Nephron progenitor cell (in vitro differentiated cells): ENCODE results near the gene HSPG2.

ENCODE experiments used
- DNase-seq: peaks from one replicate; pipeline ENCODE4 v3.0.0; 2021
- H3K27ac Mint-ChIP-seq: 2 replicates; pipeline ENCODE4 v1.8.0; 2021; ENCODE audit warnings: mild to moderate bottlenecking, moderate library complexity, mixed read lengths
- H3K27me3 Mint-ChIP-seq: 2 replicates; pipeline ENCODE4 v1.8.0; 2021; ENCODE audit warnings: mild to moderate bottlenecking, low read depth, mixed read lengths; ENCODE audit not compliant: poor library complexity
- H3K36me3 Mint-ChIP-seq: 2 replicates; pipeline ENCODE4 v1.8.0; 2021; ENCODE audit warnings: low read depth, mixed read lengths
- H3K4me1 Mint-ChIP-seq: 2 replicates; pipeline ENCODE4 v1.8.0; 2021; ENCODE audit warnings: mixed read lengths
- H3K4me3 Mint-ChIP-seq: 2 replicates; pipeline ENCODE4 v1.8.0; 2021; ENCODE audit warnings: mild to moderate bottlenecking, moderate library complexity, mixed read lengths
- H3K9me3 Mint-ChIP-seq: 2 replicates; pipeline ENCODE4 v1.8.0; 2021; ENCODE audit warnings: mild to moderate bottlenecking, moderate library complexity, mixed read lengths
- CTCF ChIP-seq: fragments of 200-600 bp; sonication (generic); IDR thresholded peaks from 2 replicates; pipeline ENCODE4 v1.5.0; 2021; ENCODE audit warnings: antibody characterized with exemption

HSPG2 gene

GRCh38 chr1:21935891-21936365 lies 1.2 kb downstream of the HSPG2 start:
- TF ChIP-seq CTCF = no peak
- Mint-ChIP-seq H3K4me1 (peaks cover 82% of the 10 kb centered on the region), H3K27me3 (peaks cover 8% of the 10 kb centered on the region), H3K4me3 (peak overlapping the region; percentile 82), H3K9me3 (no peaks in the 10 kb centered on the region), H3K27ac (peak overlapping the region; percentile 15), H3K36me3 (no peaks in the 10 kb centered on the region)
- no peak for DNase-seq

- peak overlapping the region; percentile 15 for H3K27ac Mint-ChIP-seq
- H3K4me1 Mint-ChIP-seq = peaks cover 85% of the 10 kb centered on the region
- H3K27me3 Mint-ChIP-seq = peaks cover 8% of the 10 kb centered on the region
- TF ChIP-seq CTCF = no peak
- H3K36me3 Mint-ChIP-seq = peaks cover 1% of the 10 kb centered on the region
- no peaks in the 10 kb centered on the region for H3K9me3 Mint-ChIP-seq
- DNase-seq = no peak
- H3K4me3 Mint-ChIP-seq = peak overlapping the region; percentile 82
Measured at GRCh38 chr1:21935393-21935804, 1.7 kb downstream of the HSPG2 start.

GRCh38 chr1:21933397-21934248 lies 3.5 kb downstream of the HSPG2 start:
- no peak for TF ChIP-seq CTCF
- H3K9me3 Mint-ChIP-seq = no peaks in the 10 kb centered on the region
- peaks cover 10% of the 10 kb centered on the region for H3K36me3 Mint-ChIP-seq
- peaks cover 3% of the 10 kb centered on the region for H3K27me3 Mint-ChIP-seq
- peak overlapping the region; percentile 64 for H3K27ac Mint-ChIP-seq
- DNase-seq = no peak
- peak overlapping the region; percentile 46 for H3K4me3 Mint-ChIP-seq
- H3K4me1 Mint-ChIP-seq = peaks cover 79% of the 10 kb centered on the region

DNA sequence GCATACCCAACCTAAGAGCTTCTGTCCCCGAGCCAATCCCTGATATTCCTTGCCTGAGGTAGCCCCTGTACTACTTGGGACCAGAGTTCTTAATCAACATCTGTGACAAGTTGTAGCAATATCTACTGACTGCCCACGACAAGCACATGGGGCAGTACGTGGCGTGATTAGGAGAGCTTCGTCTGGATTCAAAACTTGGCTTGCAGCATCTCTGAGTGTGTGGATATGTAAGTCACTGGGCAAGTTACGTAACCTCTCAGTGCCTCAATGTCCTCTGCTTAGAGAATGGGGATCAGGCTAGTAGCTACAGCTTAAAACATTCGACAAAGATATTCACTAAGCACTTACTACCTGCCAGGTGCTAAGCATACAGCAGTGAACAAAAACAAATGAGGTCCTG lies 5.0 kb downstream of the HSPG2 start:
- peaks cover 80% of the 10 kb centered on the region for H3K4me1 Mint-ChIP-seq
- peak overlapping the region; percentile 90 for H3K27ac Mint-ChIP-seq
- TF ChIP-seq CTCF = no peak

DNA sequence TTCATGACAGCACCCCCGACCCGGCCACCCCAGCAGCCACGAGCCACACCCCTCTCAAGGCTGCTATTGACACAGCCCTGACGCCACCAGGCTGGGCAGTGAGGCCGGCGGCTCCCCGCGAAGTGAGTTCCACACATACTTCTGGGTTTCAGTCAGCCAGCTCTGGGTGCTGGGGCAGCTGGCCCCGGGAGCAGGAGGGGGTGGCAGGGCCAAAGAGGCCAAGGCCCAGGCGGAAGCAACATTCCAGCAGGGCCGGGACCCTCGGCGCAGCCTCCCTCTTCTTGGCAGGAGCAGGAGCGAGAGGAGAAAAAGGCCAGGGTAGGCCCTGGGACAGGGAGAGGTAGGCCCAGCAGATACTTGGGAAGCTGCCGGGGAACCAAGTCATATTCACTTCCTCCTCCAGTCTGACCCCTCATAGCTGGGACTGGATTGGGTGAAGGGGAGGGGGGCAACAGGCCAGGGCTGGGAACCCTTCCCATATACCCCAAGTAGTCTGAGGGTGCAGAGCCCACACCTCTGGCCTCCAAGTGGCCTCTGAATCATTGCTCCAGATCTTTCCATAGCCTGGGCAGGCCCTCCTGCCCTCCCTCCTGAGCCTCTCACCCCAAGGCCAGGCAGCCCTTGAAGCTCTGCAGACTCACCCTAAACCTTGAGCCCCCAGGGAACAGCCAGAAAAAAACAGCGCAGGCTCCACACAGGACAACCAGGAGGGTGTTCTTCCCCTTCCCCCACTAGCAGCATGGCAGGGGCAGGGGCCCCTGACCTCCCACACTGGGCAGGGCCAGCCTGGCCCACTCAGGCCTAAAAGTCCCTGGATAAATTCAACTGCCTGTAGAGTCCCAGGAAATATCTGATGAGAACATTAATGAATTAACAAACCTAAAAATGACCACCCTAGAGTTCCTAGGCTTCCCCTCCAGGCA lies 5.7 kb downstream of the HSPG2 start:
- Mint-ChIP-seq H3K9me3 (no peaks in the 10 kb centered on the region), H3K4me3 (peak overlapping the region; percentile 10), H3K36me3 (peaks cover 10% of the 10 kb centered on the region), H3K27me3 (peaks cover 2% of the 10 kb centered on the region), H3K27ac (peak overlapping the region; percentile 90), H3K4me1 (peaks cover 84% of the 10 kb centered on the region)
- no peak for TF ChIP-seq CTCF
- no peak for DNase-seq

More for the DNA sequence above, 5.0 kb downstream of the HSPG2 start:
- Mint-ChIP-seq H3K36me3 (peaks cover 10% of the 10 kb centered on the region), H3K9me3 (no peaks in the 10 kb centered on the region), H3K27me3 (peaks cover 2% of the 10 kb centered on the region), H3K4me3 (peak overlapping the region; percentile 24)
- no peak for DNase-seq
